COR-L47 (cell line): Measurements from ENCODE around the gene OR51E2.

Source experiments
- DNase-seq: peaks from one replicate; lab custom pipeline; 2025; lab: John Stamatoyannopoulos, UW

OR51E2 gene

DNA sequence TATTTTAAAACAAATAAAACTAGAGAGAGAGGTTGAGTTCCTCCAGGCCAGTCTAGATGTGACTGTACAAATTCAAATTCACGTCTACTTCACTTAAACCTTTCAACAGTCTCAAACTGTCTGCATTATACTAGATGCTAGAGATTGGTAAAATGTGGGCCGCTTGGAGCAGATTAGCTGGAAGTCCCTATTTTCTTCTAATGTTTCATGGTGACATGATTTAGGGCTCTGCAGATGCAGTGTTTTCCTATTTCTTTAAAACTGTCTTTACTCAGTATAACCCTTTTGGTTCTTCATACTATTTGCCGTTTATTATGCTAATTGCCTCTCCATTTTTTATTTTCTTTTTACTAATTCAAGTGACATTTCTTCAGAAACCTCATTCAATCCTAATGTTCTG, 33.5 kb downstream of the OR51E2 start:
- no peak for DNase-seq

GRCh38 chr11:4662876-4663275, 34.8 kb downstream of the OR51E2 start:
- DNase-seq, result no peak

GRCh38 chr11:4658629-4659445, 38.8 kb downstream of the OR51E2 start:
- no peak for DNase-seq

DNA sequence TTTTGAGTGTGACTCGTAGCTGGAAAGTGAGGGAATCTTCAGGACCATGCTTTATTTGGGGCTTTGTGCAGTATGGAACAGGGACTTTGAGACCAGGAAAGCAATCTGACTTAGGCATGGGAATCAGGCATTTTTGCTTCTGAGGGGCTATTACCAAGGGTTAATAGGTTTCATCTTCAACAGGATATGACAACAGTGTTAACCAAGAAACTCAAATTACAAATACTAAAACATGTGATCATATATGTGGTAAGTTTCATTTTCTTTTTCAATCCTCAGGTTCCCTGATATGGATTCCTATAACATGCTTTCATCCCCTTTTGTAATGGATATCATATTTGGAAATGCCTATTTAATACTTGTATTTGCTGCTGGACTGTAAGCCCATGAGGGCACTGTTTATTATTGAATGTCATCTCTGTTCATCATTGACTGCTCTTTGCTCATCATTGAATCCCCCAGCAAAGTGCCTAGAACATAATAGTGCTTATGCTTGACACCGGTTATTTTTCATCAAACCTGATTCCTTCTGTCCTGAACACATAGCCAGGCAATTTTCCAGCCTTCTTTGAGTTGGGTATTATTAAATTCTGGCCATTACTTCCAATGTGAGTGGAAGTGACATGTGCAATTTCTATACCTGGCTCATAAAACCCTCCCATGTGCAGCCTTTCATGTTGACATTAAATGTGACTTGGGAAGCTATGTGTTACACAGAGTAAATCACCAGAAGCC, 42.9 kb downstream of the OR51E2 start:
- no peak for DNase-seq

DNA sequence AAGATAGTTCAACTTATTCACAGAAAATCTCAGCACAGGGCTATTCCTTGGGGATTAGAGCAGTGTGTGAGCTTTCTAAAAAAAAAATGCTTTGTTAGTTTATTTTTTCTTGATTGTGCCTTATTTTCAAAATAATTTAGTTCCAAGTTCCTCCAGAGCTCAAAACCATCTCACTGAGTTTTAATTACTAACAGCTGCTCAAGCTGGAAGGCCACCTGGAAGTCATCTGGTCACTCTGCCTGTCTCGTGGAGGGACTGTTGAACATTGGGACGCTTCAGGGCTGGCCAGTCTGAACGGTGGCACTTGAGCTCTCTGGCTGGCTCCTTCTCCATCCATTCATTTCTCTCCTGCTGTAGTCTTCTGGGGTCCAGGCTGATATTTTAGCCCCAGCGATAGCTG, 49.9 kb downstream of the OR51E2 start:
- DNase-seq, result no peak

GRCh38 chr11:4645974-4646373, 51.7 kb downstream of the OR51E2 start:
- no peak for DNase-seq

GRCh38 chr11:4644233-4644632, 53.4 kb downstream of the OR51E2 start:
- no peak for DNase-seq

DNA sequence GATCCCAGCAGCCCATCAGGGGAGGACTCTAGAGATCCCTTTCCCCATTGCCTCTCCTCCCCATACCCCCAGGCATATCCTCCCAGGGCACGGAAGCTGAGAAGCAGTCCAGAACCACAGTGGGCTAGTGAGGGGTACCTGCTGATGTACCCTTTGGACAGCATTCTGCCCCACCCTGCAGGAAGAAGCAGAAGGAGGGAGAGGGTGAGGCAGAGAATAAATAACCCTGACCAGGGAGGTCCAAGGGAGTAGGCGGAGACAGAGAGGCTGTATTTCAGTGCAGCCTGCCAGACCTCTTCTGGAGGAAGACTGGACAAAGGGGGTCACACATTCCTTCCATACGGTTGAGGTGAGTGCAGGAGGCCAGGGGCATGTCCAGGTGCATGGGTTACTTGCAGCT, 54.0 kb downstream of the OR51E2 start, which contains the start of gene OR51E1:
OR51E1 (plus strand) TSS at position 301 of the 400 bp plus-strand sequence. CDS start 8,545 bp downstream, outside the sequence.
- DNase-seq, result no peak

DNA sequence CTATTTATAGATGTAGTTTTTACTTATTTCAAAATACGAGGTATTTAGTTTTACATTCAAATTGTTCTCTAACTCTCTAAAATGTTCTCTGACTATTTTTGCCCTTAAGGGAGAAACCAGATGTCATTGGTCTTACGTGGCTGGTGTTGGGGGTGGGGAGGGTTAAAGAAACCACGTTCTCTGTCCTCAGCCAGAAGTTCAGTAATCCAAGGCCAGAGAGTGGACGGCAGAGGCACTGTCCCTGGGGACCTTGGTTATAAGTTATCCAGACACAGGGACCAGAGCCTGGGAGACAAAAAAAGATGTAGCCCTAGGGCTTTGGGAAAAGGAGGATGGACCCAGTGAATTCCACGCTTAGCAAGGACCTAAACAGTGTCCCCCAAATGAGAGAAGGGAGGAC, 54.6 kb downstream of the OR51E2 start:
- no peak for DNase-seq

GRCh38 chr11:4642043-4642442, 55.6 kb downstream of the OR51E2 start:
- no peak for DNase-seq

DNA sequence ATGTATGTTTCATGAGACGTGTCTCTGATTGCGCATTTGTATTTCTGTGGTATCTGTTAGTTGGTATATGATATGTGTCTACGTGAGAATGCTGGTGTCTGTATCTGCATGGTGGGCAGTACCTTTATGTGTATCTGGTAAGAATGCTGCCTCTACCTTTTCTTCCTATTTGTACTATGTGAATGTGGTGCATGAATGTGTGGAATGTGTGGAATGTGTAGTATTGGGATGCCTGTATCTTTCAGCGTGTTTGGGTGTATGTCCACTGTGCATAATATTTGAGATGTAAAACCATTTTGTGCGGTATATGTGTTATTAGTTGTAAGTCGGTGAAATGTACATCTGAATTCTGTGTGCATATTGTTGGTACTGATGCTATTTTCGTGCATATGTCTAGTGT, 56.2 kb downstream of the OR51E2 start:
- DNase-seq, result no peak

DNA sequence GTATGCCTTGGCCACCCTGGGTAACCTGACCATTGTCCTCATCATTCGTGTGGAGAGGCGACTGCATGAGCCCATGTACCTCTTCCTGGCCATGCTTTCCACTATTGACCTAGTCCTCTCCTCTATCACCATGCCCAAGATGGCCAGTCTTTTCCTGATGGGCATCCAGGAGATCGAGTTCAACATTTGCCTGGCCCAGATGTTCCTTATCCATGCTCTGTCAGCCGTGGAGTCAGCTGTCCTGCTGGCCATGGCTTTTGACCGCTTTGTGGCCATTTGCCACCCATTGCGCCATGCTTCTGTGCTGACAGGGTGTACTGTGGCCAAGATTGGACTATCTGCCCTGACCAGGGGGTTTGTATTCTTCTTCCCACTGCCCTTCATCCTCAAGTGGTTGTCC, 57.7 kb downstream of the OR51E2 start:
- DNase-seq, result no peak

DNA sequence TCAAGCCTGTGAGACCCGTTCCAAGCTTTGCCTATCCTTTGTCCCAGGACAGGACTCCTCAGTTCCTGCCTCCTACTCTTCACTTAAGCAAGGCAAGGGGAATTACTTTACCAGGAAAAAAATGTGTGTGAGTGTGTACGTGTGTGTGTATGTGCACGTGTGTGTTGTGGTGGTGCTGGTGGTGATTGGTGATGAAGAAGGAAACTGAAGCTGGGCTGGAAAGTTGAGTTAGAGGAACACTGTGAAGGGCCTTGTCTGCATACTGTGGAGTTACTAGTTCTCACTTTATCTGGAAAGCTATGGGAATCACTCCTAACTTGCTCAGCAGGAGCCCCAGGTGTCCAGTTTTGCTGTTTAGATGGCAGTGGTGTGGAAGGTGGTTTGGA, 60.0 kb downstream of the OR51E2 start:
- no peak for DNase-seq

DNA sequence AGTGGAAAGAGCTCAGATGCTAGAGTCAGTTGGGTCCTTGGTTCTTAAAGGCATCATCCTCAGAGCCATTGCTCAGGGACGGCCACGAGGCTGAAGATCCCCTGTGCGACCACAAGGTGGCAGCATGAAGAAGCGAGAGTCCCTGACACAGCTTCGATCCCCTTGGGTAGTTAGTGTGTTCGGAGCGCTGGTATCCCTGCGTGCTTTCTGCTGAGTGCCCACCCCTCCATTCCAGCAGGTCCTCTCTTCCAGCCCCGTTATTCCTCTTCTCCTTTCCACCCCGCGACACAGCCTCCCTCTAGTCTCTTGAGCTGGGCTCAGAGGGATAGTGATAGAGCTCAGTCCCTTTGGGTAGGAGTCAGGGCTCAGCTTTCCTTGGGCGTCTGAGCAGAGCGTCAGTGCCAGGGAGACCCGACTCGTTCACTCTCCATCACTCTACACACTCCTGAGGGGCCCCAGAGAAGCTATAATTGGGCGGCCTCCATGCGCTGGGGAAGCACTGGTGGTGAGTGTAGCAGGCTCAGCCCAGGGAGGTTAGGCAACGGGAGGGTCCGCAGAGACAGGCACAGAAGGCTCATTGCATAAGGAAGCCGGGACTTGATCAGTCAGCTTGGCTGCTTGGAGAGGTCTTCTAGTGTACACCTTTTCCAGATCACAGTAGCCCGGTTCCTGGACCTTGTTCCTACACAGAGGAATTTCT, 60.5 kb downstream of the OR51E2 start, which contains the start of gene OR51D1:
OR51D1 (plus strand) TSS at position 516 of the 700 bp plus-strand sequence. CDS start 2,314 bp downstream, outside the sequence.
- peak; percentile 62 for DNase-seq

- DNase-seq, result no peak
Measured at GRCh38 chr11:4636136-4636535, 61.5 kb downstream of the OR51E2 start.
